GM08714 (cell line): Measurements from ENCODE around the gene LITAFD.

Source experiments
- H3K4me3 ChIP-seq: fragments of 200-500 bp; sonication (Bioruptor generic); 2 replicates; pipeline ENCODE4 v1.5.1; 2014; ENCODE audit warnings: mild to moderate bottlenecking, low read length, inconsistent platforms
- ZNF274 ChIP-seq: IDR thresholded peaks from 2 replicates; pipeline ENCODE4 v1.6.1; 2012; ENCODE audit warnings: mild to moderate bottlenecking, low read depth, low read length

LITAFD gene

DNA sequence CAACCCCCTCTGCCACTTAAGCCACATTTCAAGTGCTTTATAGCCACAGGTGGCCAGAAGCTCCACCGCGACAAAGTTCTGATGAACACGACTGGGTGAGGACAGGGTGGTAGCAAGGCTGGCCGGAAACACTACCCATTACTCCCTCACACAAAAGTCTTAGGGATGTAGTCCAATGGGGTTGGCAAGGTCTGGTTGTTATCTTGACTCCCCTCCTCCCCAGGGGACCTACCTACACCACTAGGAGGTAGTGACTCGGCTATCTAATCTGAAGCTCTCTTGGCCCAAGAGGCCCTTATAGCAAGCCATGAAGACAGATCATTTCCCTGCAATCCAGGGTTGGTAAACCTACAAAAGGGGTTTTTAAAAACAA lies 8.4 kb downstream of the LITAFD start:
- no peak overlapping the region; the same call in 1 of the 2 replicates for H3K4me3 ChIP-seq
- TF ChIP-seq ZNF274: no peak

DNA sequence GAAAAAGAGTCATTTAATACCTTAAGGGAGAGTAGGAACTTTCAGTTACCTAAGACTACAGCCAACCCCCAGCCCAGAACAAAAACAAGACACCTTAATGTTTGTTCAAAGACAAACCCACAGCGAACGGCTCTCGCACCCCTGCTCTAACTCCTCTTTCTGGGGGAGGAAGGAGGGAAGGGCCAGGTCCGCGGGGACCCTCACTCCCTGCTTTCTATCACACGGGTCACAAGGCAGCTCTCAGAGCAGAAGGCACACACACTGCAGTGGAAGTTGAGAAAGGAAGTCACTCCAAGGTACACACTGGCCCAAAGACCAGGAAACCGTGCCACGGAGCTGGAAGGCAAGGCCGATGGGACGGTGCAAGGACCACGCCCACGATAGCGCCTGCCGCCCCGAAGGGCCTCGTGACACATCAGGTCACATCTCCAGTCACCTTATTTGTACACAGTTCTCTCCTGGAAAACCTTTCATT lies 10.0 kb downstream of the LITAFD start:
- no peak for TF ChIP-seq ZNF274
- peak overlapping the region; percentile 2; the same call in 1 of the 2 replicates for H3K4me3 ChIP-seq

DNA sequence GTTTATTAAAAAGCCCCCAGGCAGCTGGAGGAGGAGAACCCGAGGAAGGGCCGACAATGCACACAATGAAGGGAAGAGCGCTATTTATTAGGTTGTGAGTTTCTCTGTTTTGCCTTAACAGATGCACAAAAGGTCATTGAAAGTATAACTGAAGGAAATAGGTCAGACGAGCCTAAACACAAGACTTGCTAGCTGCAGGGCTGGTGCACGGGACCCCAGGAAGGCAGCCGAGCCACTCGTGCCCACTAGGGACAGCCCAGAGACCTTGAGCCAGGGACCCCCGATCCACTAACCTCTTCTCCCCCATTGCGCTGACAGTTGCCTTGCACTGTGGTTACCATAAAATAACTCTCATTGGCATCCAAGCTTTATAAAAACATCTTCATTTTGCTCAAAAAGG lies 11.3 kb downstream of the LITAFD start:
- TF ChIP-seq ZNF274: no peak
- no peak overlapping the region for H3K4me3 ChIP-seq

DNA sequence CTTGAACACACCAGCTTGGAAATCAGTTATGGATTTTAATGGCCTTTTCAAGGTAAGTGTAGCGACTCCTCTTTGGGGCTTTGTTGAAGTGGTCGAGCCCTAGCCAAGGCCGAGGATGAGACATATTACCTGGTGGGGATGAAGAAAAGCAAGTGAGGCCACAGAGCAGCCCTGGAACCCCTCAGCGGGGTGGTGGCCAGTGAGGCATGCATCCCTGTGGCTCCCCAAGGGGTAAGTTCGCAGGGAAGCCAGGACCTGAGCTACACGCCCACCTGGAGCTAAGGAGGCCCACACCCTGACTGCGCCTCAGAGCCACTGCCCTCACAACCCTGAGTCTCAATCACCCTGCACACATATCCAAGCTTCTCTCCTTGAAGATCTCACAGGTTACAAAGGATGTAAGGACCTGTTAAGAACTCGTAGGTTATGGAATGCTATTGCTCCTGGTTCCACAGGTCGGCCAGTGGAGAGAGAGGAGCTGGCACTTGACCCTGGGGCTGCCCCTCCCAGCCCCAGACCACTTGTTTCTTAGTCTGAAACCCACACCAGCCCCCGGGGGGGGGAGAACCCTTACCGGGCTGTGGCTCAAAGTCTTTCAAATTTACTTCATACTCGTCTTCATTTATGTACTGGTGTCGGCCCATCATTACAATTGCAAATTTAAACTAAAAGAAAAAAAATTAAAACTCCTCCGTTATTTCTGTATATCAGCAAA lies 12.0 kb downstream of the LITAFD start:
- H3K4me3 ChIP-seq: no peak overlapping the region
- no peak for TF ChIP-seq ZNF274

DNA sequence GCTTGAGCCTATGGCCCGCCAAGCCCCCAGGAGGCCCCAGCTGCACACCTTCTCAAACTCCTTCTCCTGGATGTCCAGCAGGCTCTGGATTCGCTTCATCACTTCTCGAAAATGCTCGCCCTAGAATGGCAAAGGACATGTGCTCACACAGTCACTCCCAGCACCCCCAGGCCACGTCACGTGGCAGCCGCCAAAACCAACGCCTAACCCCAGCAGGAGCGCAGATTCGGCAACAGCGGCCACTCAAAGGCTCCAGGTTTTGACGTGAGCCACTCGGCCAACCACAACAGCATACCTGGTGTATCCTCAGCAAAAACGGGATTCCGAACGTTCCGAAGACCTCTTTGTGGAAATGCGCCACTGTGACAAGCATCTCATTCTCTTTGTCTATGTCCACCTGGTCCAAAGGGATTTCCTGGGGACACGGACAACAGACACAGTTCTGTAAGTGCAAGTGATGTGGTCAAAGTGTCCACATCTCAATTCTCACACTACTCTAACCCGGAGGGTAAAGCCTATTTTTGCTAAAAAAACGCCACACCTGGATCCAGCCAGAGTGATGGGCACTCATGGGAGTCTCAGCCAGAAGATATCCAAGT lies 12.7 kb downstream of the LITAFD start:
- H3K4me3 ChIP-seq: no peak overlapping the region
- no peak for TF ChIP-seq ZNF274

DNA sequence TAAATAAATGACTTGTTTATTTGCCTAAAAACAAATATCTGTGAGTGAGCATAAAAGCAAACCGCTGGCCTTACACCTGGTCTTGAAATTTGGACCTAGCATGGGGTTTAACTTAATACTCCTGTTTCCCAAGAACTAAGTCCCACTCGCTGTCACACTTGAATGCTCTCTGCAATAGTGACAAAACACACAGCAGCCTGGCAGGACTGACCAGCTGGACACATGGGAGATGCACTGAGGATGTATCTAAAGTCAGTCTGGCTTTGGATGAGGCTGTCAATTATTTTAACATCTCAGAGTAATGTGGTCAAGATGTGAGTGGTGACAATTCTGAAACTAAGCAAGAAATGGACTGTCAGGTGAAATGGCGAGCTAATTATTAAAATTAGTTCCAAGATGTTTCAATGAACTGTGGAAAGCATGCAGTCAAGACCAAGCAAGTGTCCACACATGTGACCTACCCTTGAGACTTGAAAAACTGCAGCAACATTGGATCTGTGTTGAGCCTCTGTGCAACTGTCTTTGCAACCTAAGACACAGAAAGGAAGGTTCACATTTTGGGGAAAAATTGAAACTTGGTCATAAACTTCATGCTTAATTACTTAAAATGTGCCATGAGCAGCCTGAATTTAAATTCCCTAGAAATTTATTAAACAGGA lies 16.6 kb downstream of the LITAFD start:
- H3K4me3 ChIP-seq: no peak overlapping the region
- TF ChIP-seq ZNF274: no peak

DNA sequence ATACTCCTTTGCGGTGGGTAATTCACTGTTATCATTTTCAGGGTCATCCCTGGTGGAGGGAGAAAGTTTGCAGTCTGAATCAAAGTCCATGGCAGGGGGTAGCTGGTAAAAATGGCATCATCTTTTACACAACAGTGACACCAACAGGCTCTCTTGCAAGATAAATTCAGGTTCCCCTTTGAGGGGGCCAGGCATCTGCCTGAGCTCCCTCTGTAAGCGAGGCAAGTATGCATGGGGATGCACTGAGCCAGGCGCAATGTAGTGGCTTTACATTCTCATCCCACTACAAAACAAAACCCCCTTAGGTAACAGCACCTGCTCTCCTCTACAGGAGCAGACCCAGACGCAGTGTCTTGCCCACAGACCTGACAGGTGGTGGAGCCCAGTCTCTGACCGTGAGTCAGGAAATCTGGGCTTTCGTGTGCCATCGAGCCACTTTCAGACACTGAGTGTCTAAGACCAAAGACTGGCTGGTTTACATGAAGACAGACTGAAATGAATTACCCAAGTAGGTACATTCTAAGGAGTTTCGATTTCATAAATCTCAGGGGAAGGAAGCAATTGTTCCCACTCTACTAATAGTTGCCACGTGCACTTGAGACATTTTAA lies 17.7 kb downstream of the LITAFD start:
- no peak for TF ChIP-seq ZNF274
- no peak overlapping the region for H3K4me3 ChIP-seq

DNA sequence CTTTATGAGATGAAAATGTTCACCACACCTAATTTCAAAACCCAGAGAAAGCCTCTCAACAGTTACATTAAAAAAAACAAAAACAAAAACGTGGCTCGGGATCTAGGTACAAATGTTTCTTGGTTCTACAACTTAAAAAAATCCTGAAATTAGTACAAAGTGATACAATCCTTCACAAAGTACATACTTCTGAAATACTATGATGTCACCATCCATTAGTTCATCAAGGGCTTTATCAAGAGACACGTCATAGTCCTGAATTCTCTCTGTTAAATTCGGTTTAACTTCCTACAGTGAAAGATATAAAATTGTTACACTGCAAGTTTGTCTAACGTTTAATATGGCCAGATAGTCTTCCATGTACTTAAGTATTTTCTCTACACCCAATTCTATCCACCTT lies 18.2 kb downstream of the LITAFD start:
- H3K4me3 ChIP-seq: no peak overlapping the region
- no peak for TF ChIP-seq ZNF274

DNA sequence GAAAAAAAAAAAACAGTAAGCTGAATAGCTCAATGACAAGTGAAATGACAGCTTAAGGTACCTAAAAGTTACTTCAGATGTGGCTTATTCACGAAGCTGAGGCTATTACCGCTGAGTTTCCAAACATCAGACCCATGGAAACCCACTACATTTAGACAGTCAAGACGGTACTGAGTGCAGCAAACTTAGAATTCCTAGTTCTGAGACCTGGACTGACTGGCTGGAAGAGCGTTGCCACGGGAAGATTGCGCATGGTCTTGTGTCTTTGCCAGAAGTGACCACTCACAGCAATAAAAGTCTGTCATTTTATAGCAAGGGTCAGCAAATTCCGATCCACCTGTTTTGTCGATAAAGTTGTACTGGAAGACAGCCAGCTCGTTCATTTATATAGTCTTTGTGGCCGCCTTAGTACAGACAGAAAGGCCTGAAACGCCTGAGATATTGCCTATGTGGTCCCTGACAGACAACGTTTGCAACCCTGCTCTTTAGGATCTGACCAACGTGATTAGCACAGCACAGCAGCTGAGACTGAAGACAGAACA lies 19.2 kb downstream of the LITAFD start:
- no peak for TF ChIP-seq ZNF274
- H3K4me3 ChIP-seq: no peak overlapping the region

DNA sequence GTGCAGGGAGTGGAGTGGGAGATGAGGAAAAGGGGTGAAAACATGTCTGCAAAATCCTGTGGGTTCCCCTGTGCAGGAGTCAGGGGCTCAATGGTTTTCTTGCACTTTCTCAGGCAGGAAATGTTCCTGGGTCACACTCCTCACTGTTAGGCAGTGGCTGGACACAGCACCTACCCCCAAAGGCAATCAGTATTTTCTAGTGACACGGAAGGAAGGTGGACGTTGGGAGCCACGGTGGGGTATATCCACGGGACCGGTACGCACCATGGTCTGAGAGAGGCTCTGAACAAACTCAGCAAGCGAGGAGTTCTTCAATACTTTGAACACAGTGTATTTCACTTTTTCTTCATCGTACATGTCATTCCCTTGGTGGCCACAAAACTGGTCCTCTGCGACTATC lies 20.9 kb downstream of the LITAFD start:
- no peak overlapping the region for H3K4me3 ChIP-seq
- no peak for TF ChIP-seq ZNF274

DNA sequence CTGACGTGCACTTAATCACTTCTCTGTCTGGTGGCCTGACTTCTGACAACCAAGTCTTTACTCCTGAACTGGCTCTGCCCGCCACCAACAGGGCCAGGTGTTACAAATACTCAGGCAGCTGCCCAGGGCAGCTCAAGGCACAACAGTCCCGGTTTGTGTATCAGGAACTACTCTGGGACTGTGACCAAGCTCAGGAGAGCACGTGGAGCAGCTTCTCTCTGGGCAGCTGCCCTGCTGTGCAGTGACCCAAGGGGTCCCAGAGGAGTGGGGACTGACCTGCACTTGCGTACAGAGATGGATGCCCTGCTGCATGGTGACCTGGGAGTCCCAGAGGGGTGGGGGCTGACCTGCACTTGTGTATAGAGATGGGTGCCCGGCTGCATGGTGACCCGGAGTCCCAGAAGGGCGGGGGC lies 21.9 kb downstream of the LITAFD start:
- no peak overlapping the region for H3K4me3 ChIP-seq
- TF ChIP-seq ZNF274: no peak

DNA sequence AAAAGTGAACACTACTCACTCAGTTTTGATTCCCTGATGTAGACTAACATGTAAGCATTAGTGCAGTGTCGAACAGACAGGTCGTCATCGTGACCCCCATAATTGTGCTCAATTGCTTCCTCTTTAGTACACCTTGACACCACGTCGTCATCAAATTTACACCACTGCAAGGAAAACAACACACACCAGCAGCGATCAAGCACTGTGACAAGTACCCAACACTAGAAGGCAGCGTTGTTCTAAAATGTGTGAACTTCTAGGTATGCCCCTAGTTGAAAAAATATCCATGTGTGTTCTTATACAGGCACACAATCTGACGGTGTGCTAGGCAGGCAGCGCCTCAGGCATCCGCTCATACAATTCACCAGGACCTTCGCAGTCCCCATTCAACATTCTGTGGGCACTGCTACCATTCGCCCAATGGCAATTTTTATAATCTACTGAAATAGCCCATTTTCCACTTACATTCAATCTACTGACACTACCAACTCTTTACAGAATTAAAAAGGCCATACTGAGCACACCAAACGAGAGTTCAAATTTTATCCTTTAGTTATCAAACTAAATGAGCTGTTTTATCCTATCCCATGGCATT lies 23.1 kb downstream of the LITAFD start:
- no peak overlapping the region for H3K4me3 ChIP-seq
- TF ChIP-seq ZNF274: no peak

DNA sequence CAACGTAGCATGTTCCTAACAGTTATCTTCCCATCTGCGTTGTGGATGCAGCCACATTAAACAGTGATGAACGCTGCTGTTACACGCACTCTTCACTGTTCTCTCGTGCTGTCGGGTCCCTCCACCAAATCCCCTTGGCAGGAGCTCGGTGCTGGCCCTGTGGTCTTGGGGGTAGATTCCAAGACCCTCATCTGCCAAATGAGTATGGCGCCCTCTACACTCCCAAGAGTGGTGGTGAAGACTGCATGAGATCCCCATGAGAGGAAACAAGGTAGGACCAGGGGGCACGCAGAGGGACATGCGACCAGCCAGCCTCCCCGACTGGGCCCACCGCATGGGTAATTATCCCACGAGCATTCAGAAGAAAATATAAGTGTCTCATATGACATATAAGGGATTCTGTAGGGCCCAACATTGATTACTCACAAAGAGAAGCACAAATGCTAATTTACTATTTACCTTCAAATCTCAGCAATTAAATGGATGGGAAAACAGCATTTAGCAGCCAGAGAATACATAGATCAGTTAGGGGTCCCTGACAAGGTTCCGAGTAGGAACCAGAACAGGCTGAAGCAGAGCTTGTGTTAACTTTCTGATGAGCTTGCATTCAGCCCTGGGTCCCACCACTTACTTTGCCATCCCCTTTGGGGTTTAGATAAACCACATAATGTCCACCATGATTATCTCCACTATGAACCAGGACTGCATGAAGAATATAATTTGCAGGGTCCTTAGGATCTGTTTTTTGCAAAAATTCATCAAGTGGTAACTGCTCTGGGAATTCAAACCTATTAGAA lies 23.8 kb downstream of the LITAFD start:
- no peak for TF ChIP-seq ZNF274
- H3K4me3 ChIP-seq: no peak overlapping the region
